Bone marrow (tissue), 2 donors: ENCODE results near the gene SH3BP5.

Experiments
- DNase-seq, 2 donors: peaks; one replicate each; lab custom pipeline; 2025; lab: John Stamatoyannopoulos, UW

SH3BP5 gene

GRCh38 chr3:15205934-15206661 is 126.3 kb downstream of the SH3BP5 start, which contains the start of gene CAPN7:
Gene CAPN7 (plus strand): TSS chr3:15206246. CDS start chr3:15206496, 250 bp downstream.
- no peak for DNase-seq

- DNase-seq = no peak
These were observed 126.9 kb downstream of the SH3BP5 start for GRCh38 chr3:15205482-15205933.
